ENCODE measurements around the gene CCDC102A.

DNA sequence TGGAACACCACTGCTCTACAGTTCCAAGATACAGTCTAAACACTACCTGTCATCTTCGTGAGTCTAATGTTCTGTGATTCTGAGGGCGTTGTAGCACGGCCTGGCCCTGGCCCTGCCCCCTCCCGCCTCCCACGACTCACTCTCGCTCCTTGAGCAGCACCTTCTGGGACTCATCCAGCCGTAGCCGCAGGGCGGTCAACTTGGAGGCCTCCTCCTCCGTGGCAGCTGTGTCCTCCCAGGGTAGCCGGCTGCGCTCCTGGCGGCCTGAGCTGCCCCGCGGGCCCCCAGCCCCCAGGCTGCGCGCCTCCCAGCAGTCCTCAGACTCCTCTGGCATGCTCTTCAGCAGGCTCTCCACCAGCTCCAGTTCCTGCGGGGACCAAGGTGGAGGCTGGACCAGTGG, 10.6 kb downstream of the CCDC102A start:
- TF ChIP-seq POLR2A (IDR thresholded peaks at IDR 0.05) = no peak
- TF ChIP-seq, protein P1, sequence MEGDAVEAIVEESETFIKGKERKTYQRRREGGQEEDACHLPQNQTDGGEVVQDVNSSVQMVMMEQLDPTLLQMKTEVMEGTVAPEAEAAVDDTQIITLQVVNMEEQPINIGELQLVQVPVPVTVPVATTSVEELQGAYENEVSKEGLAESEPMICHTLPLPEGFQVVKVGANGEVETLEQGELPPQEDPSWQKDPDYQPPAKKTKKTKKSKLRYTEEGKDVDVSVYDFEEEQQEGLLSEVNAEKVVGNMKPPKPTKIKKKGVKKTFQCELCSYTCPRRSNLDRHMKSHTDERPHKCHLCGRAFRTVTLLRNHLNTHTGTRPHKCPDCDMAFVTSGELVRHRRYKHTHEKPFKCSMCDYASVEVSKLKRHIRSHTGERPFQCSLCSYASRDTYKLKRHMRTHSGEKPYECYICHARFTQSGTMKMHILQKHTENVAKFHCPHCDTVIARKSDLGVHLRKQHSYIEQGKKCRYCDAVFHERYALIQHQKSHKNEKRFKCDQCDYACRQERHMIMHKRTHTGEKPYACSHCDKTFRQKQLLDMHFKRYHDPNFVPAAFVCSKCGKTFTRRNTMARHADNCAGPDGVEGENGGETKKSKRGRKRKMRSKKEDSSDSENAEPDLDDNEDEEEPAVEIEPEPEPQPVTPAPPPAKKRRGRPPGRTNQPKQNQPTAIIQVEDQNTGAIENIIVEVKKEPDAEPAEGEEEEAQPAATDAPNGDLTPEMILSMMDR (IDR thresholded peaks at IDR 0.05 in 4 of 5, conservative IDR thresholded peaks at IDR 0.05 in 1 of 5) = no peak

Measured in gastrocnemius medialis (tissue), 4 donors.